Measurements from ENCODE around the gene MYL5. TPM values are rescaled to one million over a fixed set of nuclear protein-coding genes. Genes with fewer than 3 reads are reported as not detected.

Gene MYL5
- total RNA-seq, 1 experiment from 2014 or later = 29.8 TPM

DNA sequence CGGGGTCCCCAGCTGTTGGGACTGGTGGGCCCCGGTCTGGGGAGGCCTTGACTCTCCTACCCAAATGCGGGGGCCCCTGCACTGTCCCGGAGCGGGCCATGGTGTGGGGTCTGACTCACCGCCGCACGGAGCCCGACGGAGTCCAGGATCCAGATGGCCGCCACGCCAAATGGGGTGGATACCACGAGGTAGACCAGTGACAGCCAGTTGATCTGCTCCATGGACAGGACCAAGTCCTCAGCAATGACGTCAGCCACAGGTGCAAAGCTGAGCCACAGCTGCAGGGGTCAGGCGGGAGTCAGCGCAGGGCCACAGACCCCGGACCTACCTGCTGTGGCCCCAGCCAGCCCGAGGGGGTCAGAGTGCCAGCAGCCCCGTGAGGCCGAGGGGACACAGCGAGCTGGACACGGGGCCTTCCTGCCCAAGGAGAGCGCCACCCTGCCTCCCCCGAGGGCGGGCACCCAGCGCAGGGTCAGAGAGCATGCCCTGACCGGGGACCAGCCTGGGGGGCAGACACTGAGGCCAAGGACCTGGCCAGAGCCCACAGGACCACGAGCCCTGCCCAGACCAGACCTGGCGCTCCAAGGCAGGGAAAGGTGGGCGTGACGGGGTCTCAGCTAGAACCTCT, 12.2 kb downstream of the MYL5 start:
- no peaks in the 10 kb centered on the region for H3K9me2 ChIP-seq (ENCODE audit: insufficient read depth)
- no peak for TF ChIP-seq EZH2 (IDR thresholded peaks at IDR 0.05; ENCODE audit: low read depth)
- TF ChIP-seq, protein P1, sequence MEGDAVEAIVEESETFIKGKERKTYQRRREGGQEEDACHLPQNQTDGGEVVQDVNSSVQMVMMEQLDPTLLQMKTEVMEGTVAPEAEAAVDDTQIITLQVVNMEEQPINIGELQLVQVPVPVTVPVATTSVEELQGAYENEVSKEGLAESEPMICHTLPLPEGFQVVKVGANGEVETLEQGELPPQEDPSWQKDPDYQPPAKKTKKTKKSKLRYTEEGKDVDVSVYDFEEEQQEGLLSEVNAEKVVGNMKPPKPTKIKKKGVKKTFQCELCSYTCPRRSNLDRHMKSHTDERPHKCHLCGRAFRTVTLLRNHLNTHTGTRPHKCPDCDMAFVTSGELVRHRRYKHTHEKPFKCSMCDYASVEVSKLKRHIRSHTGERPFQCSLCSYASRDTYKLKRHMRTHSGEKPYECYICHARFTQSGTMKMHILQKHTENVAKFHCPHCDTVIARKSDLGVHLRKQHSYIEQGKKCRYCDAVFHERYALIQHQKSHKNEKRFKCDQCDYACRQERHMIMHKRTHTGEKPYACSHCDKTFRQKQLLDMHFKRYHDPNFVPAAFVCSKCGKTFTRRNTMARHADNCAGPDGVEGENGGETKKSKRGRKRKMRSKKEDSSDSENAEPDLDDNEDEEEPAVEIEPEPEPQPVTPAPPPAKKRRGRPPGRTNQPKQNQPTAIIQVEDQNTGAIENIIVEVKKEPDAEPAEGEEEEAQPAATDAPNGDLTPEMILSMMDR (conservative IDR thresholded peaks at IDR 0.05) = no peak
- peaks cover 11% of the 10 kb centered on the region; the same call in 1 of the 2 replicates for H3F3A ChIP-seq (ENCODE audit: insufficient read depth, low read depth)
- BruUV-seq (replicated peaks) = no TSS peak
- H3K36me3 ChIP-seq (ENCODE audit: low read depth) = no peaks in the 10 kb centered on the region
- H3K27me3 ChIP-seq (ENCODE audit: insufficient read depth, low read depth) = no peaks in the 10 kb centered on the region
- H3K4me1 ChIP-seq (replicated peaks; ENCODE audit: insufficient read depth) = peaks cover 19% of the 10 kb centered on the region
- no peak overlapping the region for H3K27ac ChIP-seq
- H3K9me3 ChIP-seq (ENCODE audit: insufficient read depth, low read depth) = no peaks in the 10 kb centered on the region
- POLR2A ChIA-PET (ENCODE audit: unreplicated experiment) = interaction anchor here (1.2 kb wide), 1 partner anchor 12 kb away, joined by 5 read pairs; the partner anchor contains the start of genes ATP5ME and MYL5
- CTCF ChIA-PET = no interaction called here
- no peaks in the 10 kb centered on the region for H3K79me2 ChIP-seq (ENCODE audit: low read depth)
- no peak for DNase-seq
- H2AFZ ChIP-seq = no peak overlapping the region
- no peak overlapping the region for H3K4me3 ChIP-seq
- peak overlapping the region; percentile 74; the same call in 1 of the 2 replicates for H3K4me2 ChIP-seq
- intact Hi-C loops (cut with micrococcal nuclease; ENCODE audit: unreplicated experiment) = loop anchor here (2.0 kb wide), 1 partner anchor 18 kb away; the partner anchor contains the start of gene PCGF3
- no peaks in the 10 kb centered on the region for H4K20me1 ChIP-seq (ENCODE audit: insufficient read depth)

DNA sequence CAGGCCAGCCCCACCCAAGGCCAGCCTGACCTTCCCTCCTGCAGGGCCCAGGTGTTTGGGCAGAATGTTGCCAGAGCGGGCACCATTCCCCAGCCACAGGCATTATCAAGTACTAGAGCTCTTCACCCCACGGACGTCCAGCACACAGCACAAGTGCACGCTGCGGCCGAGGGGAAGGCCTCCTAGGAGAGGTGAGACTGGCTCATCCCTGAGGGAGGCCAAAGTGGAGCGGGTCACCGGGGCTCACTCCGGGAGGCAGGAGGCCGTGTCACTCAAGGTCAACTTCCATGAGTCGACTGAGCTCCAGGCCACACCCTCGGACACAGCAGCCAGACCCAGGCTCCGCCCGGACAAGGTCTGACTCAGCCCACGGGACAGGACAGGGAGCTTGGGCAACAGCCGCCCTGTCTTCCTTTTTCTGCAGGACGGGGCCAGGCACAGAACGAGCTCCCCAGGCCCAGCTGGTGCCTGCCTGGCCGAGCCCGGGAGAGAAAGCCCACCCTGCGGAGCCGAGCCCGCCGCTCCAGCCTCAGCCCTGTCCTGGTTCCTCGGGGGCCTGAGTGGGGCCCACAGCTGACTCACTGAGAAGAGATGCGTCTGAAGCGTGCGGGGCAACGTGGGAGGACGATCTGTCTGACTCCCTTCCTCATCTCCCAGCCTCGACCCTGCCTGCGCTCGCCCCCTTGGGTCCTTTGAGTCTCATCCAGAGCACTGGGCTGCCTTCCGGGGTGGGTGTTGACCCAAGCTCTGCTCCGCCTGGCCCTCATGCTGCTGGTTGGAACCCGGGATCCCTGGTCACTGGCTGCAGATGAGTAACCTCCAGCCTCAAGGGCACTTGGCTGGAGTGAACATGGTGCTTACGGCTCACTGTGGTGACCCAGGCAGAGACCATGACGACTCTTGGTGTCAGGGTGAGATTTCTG, 13.0 kb downstream of the MYL5 start:
- Histone ChIP-seq H3K27ac (peak overlapping the region; percentile 5; the same call in 1 of the 2 replicates), H3K79me2 (ENCODE audit: low read depth) (no peaks in the 10 kb centered on the region), H3F3A (ENCODE audit: insufficient read depth, low read depth) (peaks cover 11% of the 10 kb centered on the region; the same call in 1 of the 2 replicates), H3K36me3 (ENCODE audit: low read depth) (no peaks in the 10 kb centered on the region), H3K4me3 (peak overlapping the region; percentile 28; the same call in 1 of the 2 replicates), H3K4me2 (peak overlapping the region; percentile 74), H3K9me2 (ENCODE audit: insufficient read depth) (no peaks in the 10 kb centered on the region), H3K27me3 (ENCODE audit: insufficient read depth, low read depth) (no peaks in the 10 kb centered on the region), H4K20me1 (ENCODE audit: insufficient read depth) (no peaks in the 10 kb centered on the region), H3K4me1 (replicated peaks; ENCODE audit: insufficient read depth) (peaks cover 19% of the 10 kb centered on the region), H2AFZ (no peak overlapping the region), H3K9me3 (ENCODE audit: insufficient read depth, low read depth) (no peaks in the 10 kb centered on the region)
- DNase-seq = peak; percentile 86 to 89
- TF ChIP-seq, protein P1 (conservative IDR thresholded peaks at IDR 0.05) = no peak
- TF ChIP-seq EZH2 (IDR thresholded peaks at IDR 0.05; ENCODE audit: low read depth) = no peak
- POLR2A ChIA-PET (ENCODE audit: unreplicated experiment) = interaction anchor here (0.6 to 1.2 kb wide), 4 partner anchors 13 to 141 kb away, joined by 4 to 5 read pairs (median 4); partner anchors contain the start of genes ATP5ME and MYL5
- intact Hi-C loops (cut with micrococcal nuclease; ENCODE audit: unreplicated experiment) = loop anchor here (2.0 kb wide), 1 partner anchor 17 kb away; the partner anchor contains the start of gene PCGF3
- CTCF ChIA-PET = no interaction called here
- TSS peak; percentile 49 for BruUV-seq (replicated peaks)

Measured in PC-9 (cell line).